ENCODE data around the gene ATP1A1. TPM values are rescaled to one million over a fixed set of nuclear protein-coding genes. Genes with fewer than 3 reads are reported as not detected.

ATP1A1 gene
- total RNA-seq, 1 donor from 2014 or later = 78.4 TPM

GRCh38 chr1:116356067-116356466, 17.0 kb upstream of the ATP1A1 start:
- Mint-ChIP-seq H3K4me1 (ENCODE audit: low read depth, unreplicated experiment) (no peaks in the 10 kb centered on the region), H3K9me3 (ENCODE audit: unreplicated experiment) (no peaks in the 10 kb centered on the region), H3K27me3 (ENCODE audit: unreplicated experiment) (no peaks in the 10 kb centered on the region), H3K36me3 (ENCODE audit: unreplicated experiment) (no peaks in the 10 kb centered on the region), H3K27ac (ENCODE audit: unreplicated experiment) (no peak overlapping the region), H3K4me3 (ENCODE audit: unreplicated experiment) (no peak overlapping the region)
- DNase-seq = no peak
- no peak for TF ChIP-seq CTCF (IDR thresholded peaks at IDR 0.05; ENCODE audit: partially characterized antibody, unreplicated experiment)

GRCh38 chr1:116356673-116357072, 16.4 kb upstream of the ATP1A1 start:
- no peak for DNase-seq
- Mint-ChIP-seq H3K4me3 (ENCODE audit: unreplicated experiment) (no peak overlapping the region), H3K36me3 (ENCODE audit: unreplicated experiment) (no peaks in the 10 kb centered on the region), H3K27ac (ENCODE audit: unreplicated experiment) (no peak overlapping the region), H3K4me1 (ENCODE audit: low read depth, unreplicated experiment) (no peaks in the 10 kb centered on the region), H3K9me3 (ENCODE audit: unreplicated experiment) (no peaks in the 10 kb centered on the region), H3K27me3 (ENCODE audit: unreplicated experiment) (no peaks in the 10 kb centered on the region)
- TF ChIP-seq CTCF (IDR thresholded peaks at IDR 0.05; ENCODE audit: partially characterized antibody, unreplicated experiment) = no peak

GRCh38 chr1:116357487-116357886, 15.6 kb upstream of the ATP1A1 start:
- Mint-ChIP-seq H3K4me3 (ENCODE audit: unreplicated experiment) (no peak overlapping the region), H3K9me3 (ENCODE audit: unreplicated experiment) (no peaks in the 10 kb centered on the region), H3K36me3 (ENCODE audit: unreplicated experiment) (no peaks in the 10 kb centered on the region), H3K27me3 (ENCODE audit: unreplicated experiment) (no peaks in the 10 kb centered on the region), H3K27ac (ENCODE audit: unreplicated experiment) (no peak overlapping the region), H3K4me1 (ENCODE audit: low read depth, unreplicated experiment) (no peaks in the 10 kb centered on the region)
- DNase-seq = no peak
- TF ChIP-seq CTCF (IDR thresholded peaks at IDR 0.05; ENCODE audit: partially characterized antibody, unreplicated experiment) = no peak

- H3K9me3 Mint-ChIP-seq (ENCODE audit: unreplicated experiment) = no peaks in the 10 kb centered on the region
- no peaks in the 10 kb centered on the region for H3K4me1 Mint-ChIP-seq (ENCODE audit: low read depth, unreplicated experiment)
- H3K36me3 Mint-ChIP-seq (ENCODE audit: unreplicated experiment) = no peaks in the 10 kb centered on the region
- no peaks in the 10 kb centered on the region for H3K27me3 Mint-ChIP-seq (ENCODE audit: unreplicated experiment)
- H3K4me3 Mint-ChIP-seq (ENCODE audit: unreplicated experiment) = no peak overlapping the region
- no peak for TF ChIP-seq CTCF (IDR thresholded peaks at IDR 0.05; ENCODE audit: partially characterized antibody, unreplicated experiment)
- H3K27ac Mint-ChIP-seq (ENCODE audit: unreplicated experiment) = no peak overlapping the region
- no peak for DNase-seq
These were observed 13.8 kb upstream of the ATP1A1 start for GRCh38 chr1:116359060-116359830.

- Mint-ChIP-seq H3K27ac (ENCODE audit: unreplicated experiment) (no peak overlapping the region), H3K4me1 (ENCODE audit: low read depth, unreplicated experiment) (no peaks in the 10 kb centered on the region), H3K4me3 (ENCODE audit: unreplicated experiment) (no peak overlapping the region), H3K27me3 (ENCODE audit: unreplicated experiment) (no peaks in the 10 kb centered on the region), H3K9me3 (ENCODE audit: unreplicated experiment) (no peaks in the 10 kb centered on the region), H3K36me3 (ENCODE audit: unreplicated experiment) (no peaks in the 10 kb centered on the region)
- DNase-seq = no peak
- TF ChIP-seq CTCF (IDR thresholded peaks at IDR 0.05; ENCODE audit: partially characterized antibody, unreplicated experiment) = no peak
These were observed 13.2 kb upstream of the ATP1A1 start for GRCh38 chr1:116359871-116360270.

Data from glutamatergic neuron (in vitro differentiated cells).